Measurements from ENCODE around the gene XAGE1B.
"Not testable (repeated sequence)": the region's sequence is repeated elsewhere in the genome, so short reads cannot be mapped to it uniquely, and the experiment has no call there.

DNA sequence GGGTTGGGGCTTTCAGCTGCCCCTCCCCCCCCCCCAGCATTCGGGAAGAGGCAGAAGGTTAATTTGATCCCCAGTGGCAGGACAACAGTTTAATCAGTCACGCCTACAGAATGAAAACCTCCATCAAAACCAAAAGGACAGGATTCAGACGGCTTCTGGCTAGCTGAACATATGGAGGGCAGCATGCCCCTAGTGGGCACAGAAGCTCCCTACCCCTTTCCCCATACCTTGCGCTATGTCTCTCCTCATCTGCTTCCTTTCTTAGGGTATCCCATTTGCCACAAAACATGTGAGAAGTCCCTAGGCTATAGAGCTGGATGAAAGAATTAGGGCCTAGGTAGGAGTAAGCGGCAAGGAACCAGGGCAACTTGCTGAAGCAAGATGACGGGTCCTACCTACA, 15.5 kb downstream of the XAGE1B start:
- TF ChIP-seq, protein P1, sequence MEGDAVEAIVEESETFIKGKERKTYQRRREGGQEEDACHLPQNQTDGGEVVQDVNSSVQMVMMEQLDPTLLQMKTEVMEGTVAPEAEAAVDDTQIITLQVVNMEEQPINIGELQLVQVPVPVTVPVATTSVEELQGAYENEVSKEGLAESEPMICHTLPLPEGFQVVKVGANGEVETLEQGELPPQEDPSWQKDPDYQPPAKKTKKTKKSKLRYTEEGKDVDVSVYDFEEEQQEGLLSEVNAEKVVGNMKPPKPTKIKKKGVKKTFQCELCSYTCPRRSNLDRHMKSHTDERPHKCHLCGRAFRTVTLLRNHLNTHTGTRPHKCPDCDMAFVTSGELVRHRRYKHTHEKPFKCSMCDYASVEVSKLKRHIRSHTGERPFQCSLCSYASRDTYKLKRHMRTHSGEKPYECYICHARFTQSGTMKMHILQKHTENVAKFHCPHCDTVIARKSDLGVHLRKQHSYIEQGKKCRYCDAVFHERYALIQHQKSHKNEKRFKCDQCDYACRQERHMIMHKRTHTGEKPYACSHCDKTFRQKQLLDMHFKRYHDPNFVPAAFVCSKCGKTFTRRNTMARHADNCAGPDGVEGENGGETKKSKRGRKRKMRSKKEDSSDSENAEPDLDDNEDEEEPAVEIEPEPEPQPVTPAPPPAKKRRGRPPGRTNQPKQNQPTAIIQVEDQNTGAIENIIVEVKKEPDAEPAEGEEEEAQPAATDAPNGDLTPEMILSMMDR (IDR thresholded peaks at IDR 0.05): not testable (repeated sequence)
- TF ChIP-seq POLR2A (IDR thresholded peaks at IDR 0.05): not testable (repeated sequence)

All from Peyer's patch (tissue), 4 donors.